Measurements from ENCODE around the gene CENPM. TPM values are rescaled to one million over a fixed set of nuclear protein-coding genes. Genes with fewer than 3 reads are reported as not detected.

Gene CENPM
- polyA plus RNA-seq, 5 donors: 11.6 to 17.4 (median 15.6) TPM

- DNase-seq: no peak
These were observed 31.0 kb downstream of the CENPM start for GRCh38 chr22:41915786-41916493.

- DNase-seq: peak in 1 of 2 donors; percentile 46
These were observed 31.7 kb downstream of the CENPM start, which contains the start of gene SHISA8 for GRCh38 chr22:41915035-41915785. Gene SHISA8 (minus strand): TSS chr22:41915074. CDS start chr22:41914667, 407 bp downstream.

- DNase-seq: no peak
These were observed 32.3 kb downstream of the CENPM start for GRCh38 chr22:41914611-41915034.

GRCh38 chr22:41913842-41914534 is 33.0 kb downstream of the CENPM start:
- no peak for DNase-seq

GRCh38 chr22:41913040-41913719 is 33.8 kb downstream of the CENPM start:
- DNase-seq: no peak

GRCh38 chr22:41912338-41913039 is 34.5 kb downstream of the CENPM start:
- DNase-seq: no peak

GRCh38 chr22:41911001-41911611 is 35.8 kb downstream of the CENPM start:
- DNase-seq: no peak

- no peak for DNase-seq
These were observed 36.6 kb downstream of the CENPM start for GRCh38 chr22:41910050-41911000.

- DNase-seq: no peak
These were observed 37.5 kb downstream of the CENPM start for GRCh38 chr22:41909310-41910049.

- DNase-seq: no peak
These were observed 38.3 kb downstream of the CENPM start for GRCh38 chr22:41908411-41909309.

- DNase-seq: no peak
These were observed 39.2 kb downstream of the CENPM start for GRCh38 chr22:41907436-41908401.

- DNase-seq: no peak
These were observed 40.1 kb downstream of the CENPM start for GRCh38 chr22:41906822-41907221.

- no peak for DNase-seq
These were observed 41.3 kb downstream of the CENPM start for GRCh38 chr22:41905411-41906202.

- no peak for DNase-seq
These were observed 42.2 kb downstream of the CENPM start for GRCh38 chr22:41904450-41905410.
